IPS-18a (cell line): ENCODE results near the gene GAL3ST1.
"Not testable (repeated sequence)": the region's sequence is repeated elsewhere in the genome, so short reads cannot be mapped to it uniquely, and the experiment has no call there.

Source experiments
- H3K27ac ChIP-seq: one replicate; pipeline ENCODE4 v1.5.1; 2013; ENCODE audit warnings: low read length
- H3K27me3 ChIP-seq: one replicate; pipeline ENCODE4 v1.6.1; 2013; ENCODE audit warnings: mild to moderate bottlenecking, low read length; ENCODE audit not compliant: control insufficient read depth, insufficient read depth
- H3K36me3 ChIP-seq: one replicate; pipeline ENCODE4 v1.6.1; 2013; ENCODE audit warnings: low read depth, low read length; ENCODE audit not compliant: control insufficient read depth
- H3K4me1 ChIP-seq: one replicate; pipeline ENCODE4 v1.6.1; 2013; ENCODE audit warnings: low read depth, low read length; ENCODE audit not compliant: control insufficient read depth
- H3K4me3 ChIP-seq: one replicate; pipeline ENCODE4 v1.5.1; 2013; ENCODE audit warnings: low read length
- H3K9ac ChIP-seq: one replicate; pipeline ENCODE4 v1.6.1; 2013; ENCODE audit warnings: mild to moderate bottlenecking, low read length, moderate library complexity
- H3K9me3 ChIP-seq: one replicate; pipeline ENCODE4 v1.6.1; 2013; ENCODE audit warnings: low read depth, low read length; ENCODE audit not compliant: control insufficient read depth

The GAL3ST1 gene

DNA sequence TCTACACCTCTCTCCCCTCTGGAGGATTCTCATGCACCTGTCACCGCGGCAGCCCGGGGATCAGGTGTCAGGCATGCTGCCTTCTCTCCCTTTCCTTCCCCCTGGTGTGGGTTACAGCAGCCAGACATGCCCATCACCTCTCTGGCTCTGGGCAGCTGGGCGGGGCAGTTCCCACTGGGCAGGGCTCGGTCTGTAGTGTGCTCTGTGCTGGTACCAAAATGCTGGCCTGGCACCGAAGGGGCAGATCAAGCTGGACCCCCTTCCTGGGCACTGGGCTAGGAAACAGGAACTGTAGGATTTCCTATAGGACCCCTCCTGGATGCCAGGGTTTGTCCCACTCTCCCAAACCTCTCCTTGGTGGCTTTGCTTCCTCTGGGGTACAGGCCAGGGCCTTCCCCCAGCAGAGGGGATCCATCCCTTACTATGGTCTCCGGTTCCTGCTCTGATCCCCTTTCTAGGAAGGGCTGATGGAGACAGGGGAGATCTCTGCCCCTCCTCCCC, 821 bp downstream of the GAL3ST1 start:
- Histone ChIP-seq H3K27ac (no peak overlapping the region), H3K4me3 (peak overlapping the region; percentile 67)

DNA sequence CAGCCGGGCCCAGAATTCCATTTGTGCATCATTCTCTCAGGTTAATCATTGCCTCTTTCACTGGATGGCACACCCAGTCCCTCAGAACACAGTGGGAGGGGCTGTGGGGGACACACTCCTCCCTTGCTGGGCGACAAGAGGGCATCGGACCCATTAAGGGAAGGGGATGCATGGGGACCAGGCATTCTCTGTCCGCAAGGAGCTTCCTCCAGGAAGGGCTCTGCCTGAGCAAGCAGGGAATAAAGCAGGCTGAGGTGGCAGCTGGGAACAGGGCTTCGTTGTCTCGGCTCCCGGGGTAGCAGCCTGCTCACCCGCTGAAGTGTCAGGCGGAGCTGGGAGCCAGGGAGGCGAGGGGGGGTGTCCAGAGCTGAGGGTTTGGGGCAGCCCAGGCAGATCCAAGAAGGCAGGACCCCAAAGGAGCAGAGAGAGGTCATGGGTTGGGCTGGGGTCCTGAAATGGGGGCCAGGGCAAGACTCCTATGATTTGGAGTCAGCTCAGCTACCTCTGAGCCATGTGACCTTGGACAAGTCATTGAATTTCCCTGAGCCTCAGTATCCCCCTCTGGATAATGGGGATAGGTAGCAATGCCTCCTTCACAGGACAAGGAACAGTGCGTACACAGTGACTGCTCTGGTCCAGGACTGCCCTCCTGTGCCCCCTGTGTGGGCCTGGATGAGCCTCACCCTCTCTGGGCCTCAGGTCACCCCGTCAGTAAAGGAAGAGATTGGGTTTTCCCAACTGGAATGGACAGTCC, 1.4 kb downstream of the GAL3ST1 start:
- Histone ChIP-seq H3K27ac (no peak overlapping the region), H3K9me3 (no peaks in the 10 kb centered on the region), H3K4me3 (peak overlapping the region; percentile 67), H3K27me3 (no peaks in the 10 kb centered on the region), H3K36me3 (peaks cover 24% of the 10 kb centered on the region), H3K4me1 (peaks cover 12% of the 10 kb centered on the region), H3K9ac (no peak overlapping the region)

More for the DNA sequence above, 821 bp downstream of the GAL3ST1 start:
- H3K9me3 ChIP-seq = no peaks in the 10 kb centered on the region
- peaks cover 12% of the 10 kb centered on the region for H3K4me1 ChIP-seq
- no peaks in the 10 kb centered on the region for H3K27me3 ChIP-seq
- peaks cover 30% of the 10 kb centered on the region for H3K36me3 ChIP-seq
- H3K9ac ChIP-seq = no peak overlapping the region

DNA sequence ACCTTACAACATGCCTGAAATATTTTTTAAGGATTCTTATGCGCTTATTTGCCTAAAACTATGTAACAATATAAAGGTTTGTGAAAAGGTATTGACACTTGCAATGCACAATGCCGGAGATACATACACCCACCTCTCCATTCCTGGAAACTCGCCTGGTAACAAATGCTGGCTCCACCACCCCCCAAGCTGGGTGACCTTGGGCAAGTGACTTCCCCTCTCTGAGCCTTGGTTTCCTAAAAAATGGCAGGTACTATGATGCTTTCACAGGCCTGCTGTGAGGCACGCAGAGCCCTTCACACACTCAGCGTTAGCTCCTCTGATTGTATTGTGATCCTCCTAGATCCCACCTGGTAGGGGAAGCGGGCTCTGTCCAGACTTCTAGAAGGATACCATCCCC, 2.3 kb downstream of the GAL3ST1 start:
- H3K9me3 ChIP-seq = no peaks in the 10 kb centered on the region
- no peaks in the 10 kb centered on the region for H3K27me3 ChIP-seq
- H3K36me3 ChIP-seq = peaks cover 16% of the 10 kb centered on the region
- H3K4me1 ChIP-seq = peaks cover 12% of the 10 kb centered on the region
- no peak overlapping the region for H3K27ac ChIP-seq
- no peak overlapping the region for H3K4me3 ChIP-seq
- no peak overlapping the region for H3K9ac ChIP-seq

DNA sequence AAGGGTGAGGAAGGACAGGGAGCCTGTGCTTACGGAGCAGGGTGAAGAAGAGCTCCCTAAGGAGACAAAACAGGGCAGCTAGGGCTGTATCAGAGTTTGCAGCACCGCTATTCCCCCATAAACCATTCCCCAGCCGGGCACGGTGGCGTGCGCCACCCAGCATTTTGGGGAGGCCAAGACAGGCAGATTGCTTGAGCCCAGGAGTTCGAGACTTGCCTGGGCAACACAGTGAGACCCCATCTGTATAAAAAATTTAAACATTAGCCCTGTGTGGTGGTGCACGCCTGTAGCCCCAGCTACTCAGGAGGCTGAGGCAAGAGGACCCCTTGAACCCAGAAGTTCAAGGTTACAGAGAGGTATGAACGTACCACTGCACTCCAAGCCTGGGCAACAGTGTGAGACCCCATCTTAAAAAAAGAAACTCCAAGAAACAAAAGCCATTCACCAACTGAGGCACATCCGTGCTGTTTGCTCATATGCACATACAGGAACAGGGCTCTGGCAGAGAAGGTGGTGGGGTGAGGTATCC, 4.7 kb downstream of the GAL3ST1 start:
- Histone ChIP-seq H3K4me3 (no peak overlapping the region), H3K4me1 (peaks cover 8% of the 10 kb centered on the region), H3K36me3 (no peaks in the 10 kb centered on the region), H3K9ac (no peak overlapping the region), H3K27ac (no peak overlapping the region), H3K9me3 (no peaks in the 10 kb centered on the region), H3K27me3 (no peaks in the 10 kb centered on the region)

DNA sequence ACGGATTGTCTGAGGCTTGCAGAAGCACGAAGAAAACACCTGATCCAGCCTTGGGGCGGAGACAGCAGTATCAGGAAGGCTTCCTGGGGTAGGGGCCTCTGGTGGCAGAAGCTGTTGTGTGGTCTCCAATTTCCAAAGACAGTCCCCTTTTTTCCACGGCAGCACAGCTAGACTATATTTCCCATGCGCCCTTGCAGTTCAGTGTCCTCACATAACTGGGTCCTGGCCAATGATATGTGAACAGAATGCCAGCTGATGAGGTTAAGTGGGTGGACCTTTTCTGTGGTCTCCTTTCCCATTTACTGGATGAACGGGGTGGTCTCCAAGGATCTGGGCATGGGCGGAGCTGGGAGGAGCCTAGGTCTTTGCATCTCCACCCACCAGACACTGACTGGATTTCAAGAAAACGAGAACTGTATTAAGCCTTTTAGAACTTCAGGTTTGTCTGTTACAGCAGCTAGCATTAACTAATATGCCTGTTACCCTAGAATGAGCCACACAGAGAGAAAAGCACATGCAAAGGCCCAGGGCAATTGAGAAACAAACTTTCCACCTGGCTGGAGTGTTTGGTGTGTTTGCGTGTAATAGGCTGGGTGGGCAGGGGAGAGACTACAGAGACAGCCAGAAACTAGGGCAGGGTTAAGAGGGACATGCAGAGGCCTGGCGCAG, 6.2 kb downstream of the GAL3ST1 start:
- H3K27me3 ChIP-seq = no peaks in the 10 kb centered on the region
- H3K4me3 ChIP-seq = no peak overlapping the region
- H3K9ac ChIP-seq = no peak overlapping the region
- no peaks in the 10 kb centered on the region for H3K36me3 ChIP-seq
- H3K9me3 ChIP-seq = no peaks in the 10 kb centered on the region
- peaks cover 8% of the 10 kb centered on the region for H3K4me1 ChIP-seq
- H3K27ac ChIP-seq = no peak overlapping the region

DNA sequence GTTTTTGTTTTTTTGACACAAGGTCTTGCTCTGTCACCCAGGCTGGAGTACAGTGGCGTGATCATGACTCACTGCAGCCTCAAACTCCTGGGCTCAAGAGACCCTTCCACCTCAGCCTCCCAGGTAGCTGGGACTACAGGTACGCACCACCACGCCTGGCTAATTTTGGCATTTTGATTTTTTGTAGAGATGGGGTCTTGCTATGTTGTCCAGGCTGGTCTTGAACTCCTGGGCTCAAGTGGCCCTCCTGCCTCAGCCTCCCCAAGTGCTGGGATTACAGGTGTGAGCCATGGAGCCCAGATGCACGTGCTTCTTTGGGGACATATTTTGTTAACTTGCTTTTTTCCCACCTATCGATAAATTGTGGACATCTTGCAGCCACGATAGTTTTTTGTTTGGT, 7.2 kb downstream of the GAL3ST1 start:
- H3K4me1 ChIP-seq, H3K27ac ChIP-seq, H3K36me3 ChIP-seq, H3K9me3 ChIP-seq, H3K4me3 ChIP-seq, H3K27me3 ChIP-seq, H3K9ac ChIP-seq: not testable (repeated sequence)

DNA sequence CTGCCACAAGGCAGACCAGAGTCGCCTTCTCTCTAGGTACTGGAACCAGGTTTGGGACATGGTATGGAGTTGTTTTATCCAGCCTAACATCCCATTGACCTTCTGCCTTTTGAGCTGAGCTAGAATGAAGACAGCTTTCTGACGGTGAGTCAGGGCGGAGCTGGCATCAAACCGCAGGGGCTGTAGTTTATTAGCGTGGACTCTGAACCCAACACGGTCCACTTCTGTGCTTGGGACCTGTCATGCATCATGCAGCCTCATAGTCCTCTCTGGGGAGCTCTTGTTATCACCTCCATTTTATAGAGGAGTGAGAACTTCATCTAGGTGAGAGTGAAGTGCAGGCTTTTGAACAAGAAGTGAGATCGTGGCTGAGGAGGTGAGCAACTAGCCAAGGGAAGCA, 8.3 kb downstream of the GAL3ST1 start:
- Histone ChIP-seq H3K27me3 (no peaks in the 10 kb centered on the region), H3K4me1 (peaks cover 8% of the 10 kb centered on the region), H3K27ac (no peak overlapping the region), H3K9me3 (no peaks in the 10 kb centered on the region), H3K4me3 (no peak overlapping the region), H3K9ac (no peak overlapping the region), H3K36me3 (no peaks in the 10 kb centered on the region)

DNA sequence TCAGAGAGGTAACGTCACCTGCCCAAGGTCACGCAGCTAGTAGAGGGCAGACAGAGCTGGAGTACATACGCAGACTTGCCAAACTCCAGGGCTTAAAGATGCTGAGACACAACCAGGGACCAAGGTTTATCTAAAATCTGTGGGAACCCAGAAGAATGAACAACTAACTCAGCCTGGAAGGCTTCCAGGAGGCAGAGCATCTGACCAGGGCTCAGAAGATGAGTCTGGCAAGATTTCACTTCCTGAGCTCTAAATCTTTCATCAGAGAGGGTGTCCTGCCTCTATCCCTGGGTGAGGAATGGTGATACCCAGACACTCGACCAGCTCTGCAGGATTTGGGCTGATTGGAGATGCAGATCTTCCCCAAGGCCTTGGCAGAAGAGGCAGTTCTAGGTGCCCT, 9.1 kb downstream of the GAL3ST1 start:
- H3K27me3 ChIP-seq = no peaks in the 10 kb centered on the region
- H3K4me1 ChIP-seq = peaks cover 10% of the 10 kb centered on the region
- H3K36me3 ChIP-seq = no peaks in the 10 kb centered on the region
- H3K9me3 ChIP-seq = no peaks in the 10 kb centered on the region
- H3K4me3 ChIP-seq = no peak overlapping the region
- no peak overlapping the region for H3K9ac ChIP-seq
- H3K27ac ChIP-seq = no peak overlapping the region

DNA sequence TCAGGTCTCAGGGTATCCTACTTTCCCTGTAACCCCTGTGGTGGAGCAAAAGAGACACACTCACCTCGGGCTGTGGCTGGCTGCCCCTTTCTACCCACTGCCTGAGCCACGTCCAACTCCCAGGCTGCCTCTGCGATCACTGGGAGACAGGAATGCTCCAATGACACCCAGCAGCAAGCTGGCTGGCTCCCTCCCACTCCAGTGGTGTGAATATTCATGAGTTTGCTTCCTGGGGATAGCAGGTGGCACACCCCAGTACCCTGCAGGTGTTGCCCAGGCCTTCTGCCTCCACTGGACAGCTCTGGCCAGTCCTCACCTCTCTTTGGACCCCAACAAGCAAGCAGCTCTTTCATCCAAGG, 9.7 kb downstream of the GAL3ST1 start:
- Histone ChIP-seq H3K9me3 (no peaks in the 10 kb centered on the region), H3K27me3 (no peaks in the 10 kb centered on the region), H3K4me1 (peaks cover 13% of the 10 kb centered on the region), H3K9ac (no peak overlapping the region), H3K36me3 (no peaks in the 10 kb centered on the region), H3K4me3 (no peak overlapping the region), H3K27ac (no peak overlapping the region)

DNA sequence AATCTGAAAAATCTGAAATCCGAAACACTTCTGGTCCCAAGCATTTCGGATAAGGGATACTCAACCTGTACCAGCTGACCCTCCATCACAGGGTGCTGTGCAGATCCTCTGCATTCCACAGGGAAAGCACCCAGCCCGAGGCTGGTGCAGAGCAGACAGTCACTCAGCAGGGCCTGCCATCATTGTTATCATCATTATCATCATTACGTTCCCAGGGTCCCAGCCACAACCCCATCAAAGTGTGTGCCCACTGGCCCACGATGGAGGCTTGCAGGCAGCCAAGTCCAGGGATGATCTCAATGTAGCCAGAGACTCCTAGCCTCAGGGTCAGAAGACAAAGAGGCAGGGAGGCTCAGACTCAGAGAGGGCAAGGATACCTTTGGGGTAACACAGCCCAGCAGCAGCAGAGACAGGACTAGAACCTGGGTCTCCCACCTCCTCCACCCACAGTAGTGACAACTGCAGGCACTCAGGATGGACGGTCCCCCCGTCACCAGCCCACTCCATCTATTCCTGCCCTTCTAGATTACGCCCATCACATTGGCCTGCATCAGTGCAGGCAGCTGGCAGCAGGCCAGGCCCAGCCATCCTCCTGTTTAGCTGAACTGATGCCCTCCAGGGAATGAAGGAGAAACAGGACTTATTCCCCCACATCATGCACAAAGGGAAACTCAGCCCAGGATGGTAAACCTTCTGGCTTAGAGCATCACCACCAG, 10.3 kb downstream of the GAL3ST1 start:
- no peak overlapping the region for H3K9ac ChIP-seq
- H3K36me3 ChIP-seq = no peaks in the 10 kb centered on the region
- H3K27ac ChIP-seq = no peak overlapping the region
- no peak overlapping the region for H3K4me3 ChIP-seq
- H3K4me1 ChIP-seq = peaks cover 13% of the 10 kb centered on the region
- H3K27me3 ChIP-seq = no peaks in the 10 kb centered on the region
- H3K9me3 ChIP-seq = no peaks in the 10 kb centered on the region

DNA sequence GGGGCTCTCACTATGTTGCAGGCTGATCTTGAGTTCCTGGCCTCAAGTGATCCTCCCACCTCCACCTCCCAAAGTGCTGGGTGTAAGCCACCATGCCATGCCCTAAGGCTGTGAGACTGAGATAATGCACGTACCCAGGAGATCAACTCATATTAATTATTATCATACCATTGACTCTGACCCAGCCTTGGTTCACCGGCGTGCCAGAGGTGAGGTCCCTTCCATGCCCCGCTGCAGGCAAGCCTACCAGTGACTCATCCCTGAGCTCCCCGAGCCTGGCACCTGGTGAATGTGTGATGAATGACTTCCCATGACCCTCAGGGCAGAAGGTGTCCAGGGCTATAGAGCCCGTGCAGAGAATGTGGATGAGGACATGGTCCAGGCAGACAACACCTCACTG, 12.1 kb downstream of the GAL3ST1 start:
- Histone ChIP-seq H3K9ac (no peak overlapping the region), H3K4me1 (peaks cover 13% of the 10 kb centered on the region)

More for the DNA sequence above, 12.1 kb downstream of the GAL3ST1 start:
- Histone ChIP-seq H3K4me3 (no peak overlapping the region), H3K27me3 (no peaks in the 10 kb centered on the region), H3K27ac (no peak overlapping the region), H3K36me3 (no peaks in the 10 kb centered on the region), H3K9me3 (no peaks in the 10 kb centered on the region)
